Thoracic aorta (tissue), 2 donors: ENCODE results near the gene ATP1A1. TPM values are rescaled to one million over a fixed set of nuclear protein-coding genes. Genes with fewer than 3 reads are reported as not detected.
A peak's percentile ranks its signal among the peaks of the same experiment; 100 is the strongest.

Experiments used
- ATAC-seq: fragments of 150-250 bp; one replicate; pipeline ENCODE4 v1.8.0; 2017; ENCODE audit warnings: low read depth; ENCODE audit not compliant: insufficient number of reproducible peaks, low FRiP score
- DNase-seq: peaks from one replicate; pipeline ENCODE4 v3.0.0-alpha.2; 2020; ENCODE audit warnings: low spot score
- H3K27ac ChIP-seq, 2 donors: fragments of 200-600 bp; sonication (generic); 1 replicate in 1 of 2; 2 replicates in 1 of 2; pipeline ENCODE4 v1.5.1; 2016; ENCODE audit warnings: mild to moderate bottlenecking in 2 of 2, moderate library complexity in 2 of 2
- H3K27me3 ChIP-seq: fragments of 200-600 bp; sonication (generic); replicated peaks from 2 replicates; pipeline ENCODE4 v1.6.0; 2016; ENCODE audit warnings: mild to moderate bottlenecking; ENCODE audit not compliant: insufficient read depth
- H3K36me3 ChIP-seq: fragments of 200-600 bp; sonication (generic); one replicate; pipeline ENCODE4 v1.5.1; 2016
- H3K4me1 ChIP-seq, 2 donors: fragments of 200-600 bp; sonication (generic); 1 replicate in 1 of 2; 2 replicates in 1 of 2; pipeline versions ENCODE4 v1.5.1 to v1.6.0; 2016; ENCODE audit warnings: low read depth in 2 of 2, mild to moderate bottlenecking in 1 of 2; ENCODE audit not compliant: control insufficient read depth in 1 of 2
- H3K4me3 ChIP-seq: fragments of 200-600 bp; sonication (generic); 2 replicates; pipeline ENCODE4 v1.5.1; 2016; ENCODE audit warnings: mild to moderate bottlenecking
- H3K9me3 ChIP-seq: fragments of 200-600 bp; sonication (generic); 2 replicates; pipeline ENCODE4 v1.5.1; 2016
- CTCF ChIP-seq: fragments of 200-600 bp; sonication (generic); IDR thresholded peaks from one replicate; pipeline ENCODE4 v1.5.1; 2019; ENCODE audit warnings: antibody characterized with exemption
- total RNA-seq, 2 donors: library from RNA; depleted of rRNA; stranded (reverse); fragments of >200 nt; gene quantifications; one replicate each; pipeline versions ENCODE4 v1.1.0 to v1.2.3, GENCODE V29; 2016

Gene ATP1A1
- total RNA-seq, 2 donors from 2014 or later: 244 to 310 TPM

GRCh38 chr1:116370181-116370580 is 2.9 kb upstream of the ATP1A1 start:
- DNase-seq: no peak
- Histone ChIP-seq H3K4me1 (peaks cover 13 to 15% of the 10 kb centered on the region in 2 donors), H3K9me3 (no peaks in the 10 kb centered on the region), H3K27me3 (no peaks in the 10 kb centered on the region), H3K4me3 (no peak overlapping the region), H3K27ac (no peak overlapping the region), H3K36me3 (no peaks in the 10 kb centered on the region)
- TF ChIP-seq CTCF: no peak
- no peak for ATAC-seq

GRCh38 chr1:116371752-116372151 is 1.3 kb upstream of the ATP1A1 start:
- no peak for ATAC-seq
- DNase-seq: no peak
- peaks cover 22 to 31% of the 10 kb centered on the region in 2 donors for H3K4me1 ChIP-seq

GRCh38 chr1:116372191-116372590 is 853 bp upstream of the ATP1A1 start:
- Histone ChIP-seq H3K4me1 (peaks cover 27 to 35% of the 10 kb centered on the region in 2 donors), H3K4me3 (peak overlapping the region; percentile 95), H3K27ac (peak overlapping the region; percentile 97 to 99), H3K36me3 (no peaks in the 10 kb centered on the region), H3K9me3 (no peaks in the 10 kb centered on the region), H3K27me3 (no peaks in the 10 kb centered on the region)
- DNase-seq: no peak
- no peak for TF ChIP-seq CTCF
- no peak for ATAC-seq

More at GRCh38 chr1:116371752-116372151, 1.3 kb upstream of the ATP1A1 start:
- peak overlapping the region; percentile 97 to 99 for H3K27ac ChIP-seq
- no peak for TF ChIP-seq CTCF
- H3K36me3 ChIP-seq: no peaks in the 10 kb centered on the region
- H3K9me3 ChIP-seq: no peaks in the 10 kb centered on the region
- no peak overlapping the region for H3K4me3 ChIP-seq
- H3K27me3 ChIP-seq: no peaks in the 10 kb centered on the region

GRCh38 chr1:116373431-116374352 is 648 bp downstream of the ATP1A1 start:
- ATAC-seq (no peak), DNase-seq (peak; percentile 19)
- no peak for TF ChIP-seq CTCF
- Histone ChIP-seq H3K27ac (peak overlapping the region; percentile 97 to 99), H3K27me3 (no peaks in the 10 kb centered on the region), H3K36me3 (no peaks in the 10 kb centered on the region), H3K4me1 (peaks cover 36 to 48% of the 10 kb centered on the region in 2 donors), H3K9me3 (no peaks in the 10 kb centered on the region), H3K4me3 (peak overlapping the region; percentile 95)

- H3K36me3 ChIP-seq: no peaks in the 10 kb centered on the region
- no peaks in the 10 kb centered on the region for H3K27me3 ChIP-seq
- no peaks in the 10 kb centered on the region for H3K9me3 ChIP-seq
- no peak for TF ChIP-seq CTCF
- peaks cover 44 to 57% of the 10 kb centered on the region in 2 donors for H3K4me1 ChIP-seq
- DNase-seq (no peak), ATAC-seq (no peak)
- peak overlapping the region; percentile 95 for H3K4me3 ChIP-seq
- H3K27ac ChIP-seq: peak overlapping the region; percentile 97 to 99
Measured at GRCh38 chr1:116374353-116375147, 1.5 kb downstream of the ATP1A1 start.
